HG02763 (cell line): ENCODE data around the gene GPC5.
"Not testable (repeated sequence)": the region's sequence is repeated elsewhere in the genome, so short reads cannot be mapped to it uniquely, and the experiment has no call there.

ENCODE experiments used
- ATAC-seq: cut with Tn5 transposase; IDR thresholded peaks from one replicate; pipeline ENCODE4 v1.9.1; 2021; ENCODE audit warnings: mild to moderate bottlenecking, moderate library complexity; ENCODE audit not compliant: unreplicated experiment

Gene GPC5

GRCh38 chr13:92510416-92510815 lies 1112.0 kb downstream of the GPC5 start:
- no peak for ATAC-seq

DNA sequence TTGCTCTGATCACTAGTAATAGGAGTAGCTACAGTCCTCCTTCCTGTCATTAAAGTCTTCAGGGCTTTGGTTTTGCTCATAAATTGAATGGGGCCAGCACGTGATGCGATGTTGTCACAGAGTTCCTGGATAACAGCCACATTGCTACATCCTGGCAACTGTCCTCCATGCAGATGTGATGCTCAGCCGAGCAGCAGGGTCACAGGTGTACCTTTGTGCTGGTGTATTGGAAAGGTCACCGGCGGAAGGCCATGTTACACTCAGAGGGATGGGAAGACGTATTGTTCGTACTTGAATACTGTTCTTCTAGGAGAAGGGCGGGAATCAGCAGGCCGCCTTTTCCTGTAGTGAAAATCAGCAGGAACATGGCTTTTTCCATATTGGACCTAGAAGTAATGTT lies 1114.4 kb downstream of the GPC5 start:
- ATAC-seq, result no peak

DNA sequence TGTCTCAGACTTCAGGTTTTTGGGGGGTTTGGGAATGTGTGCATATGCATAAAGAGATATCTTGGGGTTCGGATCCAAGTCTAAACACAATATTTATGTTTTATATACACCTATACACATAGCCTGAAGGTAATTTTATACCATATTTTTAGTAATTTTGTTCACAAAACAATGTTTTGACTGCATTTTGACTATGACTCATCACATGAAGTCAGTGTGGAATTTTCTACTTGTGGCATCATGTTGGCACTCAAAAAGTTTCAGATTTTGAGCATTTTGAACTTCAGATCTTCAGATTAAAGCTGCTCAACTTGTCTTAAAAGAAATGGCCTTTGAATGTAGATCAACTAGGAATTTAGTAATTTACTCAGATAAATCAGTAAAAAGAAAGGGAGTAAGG lies 1115.3 kb downstream of the GPC5 start:
- no peak for ATAC-seq

- ATAC-seq, result no peak
Observed at GRCh38 chr13:92514420-92515125, 1116.2 kb downstream of the GPC5 start.

DNA sequence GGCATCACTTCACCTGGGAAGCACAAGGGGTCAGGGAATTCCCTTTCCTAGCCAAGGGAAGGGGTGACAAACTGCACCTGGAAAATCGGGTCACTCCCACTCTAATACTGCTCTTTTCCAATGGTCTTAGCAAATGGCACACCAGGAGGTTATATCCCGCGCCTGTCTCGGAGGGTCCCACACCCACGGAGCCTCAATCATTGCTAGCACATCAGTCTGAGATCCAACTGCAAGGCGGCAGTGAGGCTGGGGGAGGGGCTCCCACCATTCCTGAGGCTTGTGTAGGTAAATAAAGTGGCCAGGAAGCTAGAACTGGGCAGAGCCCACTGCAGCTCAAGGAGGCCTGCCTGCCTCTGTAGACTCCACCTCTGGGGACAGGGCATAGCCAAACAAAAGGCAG lies 1118.5 kb downstream of the GPC5 start:
- ATAC-seq, result not testable (repeated sequence)

DNA sequence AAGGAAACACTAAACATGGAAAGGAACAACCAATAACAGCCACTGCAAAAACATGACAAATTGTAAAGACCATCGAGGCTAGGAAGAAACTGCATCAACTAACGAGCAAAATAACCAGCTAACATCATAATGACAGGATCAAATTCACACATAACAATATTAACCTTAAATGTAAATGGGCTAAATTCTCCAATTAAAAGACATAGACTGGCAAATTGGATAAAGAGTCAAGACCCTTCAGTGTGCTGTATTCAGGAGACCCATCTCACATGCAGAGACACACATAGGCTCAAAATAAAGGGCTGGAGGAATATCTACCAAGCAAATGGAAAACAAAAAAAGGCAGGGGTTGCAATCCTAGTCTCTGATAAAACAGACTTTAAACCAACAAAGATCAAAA lies 1120.2 kb downstream of the GPC5 start:
- ATAC-seq, result not testable (repeated sequence)

DNA sequence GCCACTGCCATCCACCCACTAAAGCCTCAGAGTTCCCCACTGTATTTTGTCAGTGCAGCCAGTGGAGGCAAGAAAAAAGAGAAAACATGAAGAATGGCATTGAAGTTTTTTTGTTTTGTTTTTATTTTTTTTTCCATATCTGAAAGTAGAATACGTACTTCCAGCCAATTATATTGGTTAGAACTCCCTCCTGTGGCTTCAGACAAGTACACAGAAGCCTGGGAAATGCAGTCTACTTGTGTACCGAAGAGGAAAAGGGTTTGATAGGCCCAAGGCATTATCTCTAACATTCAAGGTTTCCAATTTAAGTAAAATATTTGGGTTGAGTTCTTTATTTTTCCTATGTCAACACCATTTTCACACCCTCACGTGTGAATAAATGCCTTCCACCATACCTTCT lies 1131.9 kb downstream of the GPC5 start:
- ATAC-seq, result no peak

DNA sequence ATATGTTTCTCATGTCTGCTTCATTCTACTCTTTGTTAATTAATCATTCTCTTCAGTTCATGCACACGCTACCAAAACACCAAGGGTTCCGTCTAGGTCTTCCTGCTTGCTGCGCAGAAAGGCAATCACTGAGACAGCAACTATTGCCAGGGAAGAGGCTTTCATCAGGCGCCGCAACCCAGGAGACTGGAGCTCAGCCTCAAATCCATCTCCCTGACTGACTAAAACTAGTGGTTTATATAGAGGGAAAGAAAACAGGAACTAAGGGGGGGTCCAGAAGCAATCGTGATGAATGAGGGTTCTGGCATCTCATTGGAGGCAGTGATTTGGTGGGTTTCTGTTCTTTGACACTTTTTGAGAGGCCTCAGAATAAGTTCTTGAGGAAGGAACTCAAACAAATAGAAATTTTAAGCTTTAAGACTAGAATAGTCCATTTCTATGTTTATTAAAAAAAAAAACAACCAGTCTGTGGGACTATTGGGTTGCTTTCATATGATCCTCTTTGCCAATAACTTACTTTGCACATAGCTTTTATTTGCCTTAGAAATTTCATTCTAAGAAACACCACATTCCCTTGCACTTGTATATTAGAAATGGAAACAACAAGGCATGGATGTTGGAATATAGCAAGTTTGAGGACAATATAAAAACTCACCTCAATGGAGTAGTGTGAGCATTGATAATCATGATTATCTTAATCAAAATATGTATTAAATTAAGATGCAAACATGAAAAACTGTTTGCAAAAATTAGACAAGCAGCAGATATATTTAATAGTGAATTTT lies 1137.0 kb downstream of the GPC5 start:
- no peak for ATAC-seq

DNA sequence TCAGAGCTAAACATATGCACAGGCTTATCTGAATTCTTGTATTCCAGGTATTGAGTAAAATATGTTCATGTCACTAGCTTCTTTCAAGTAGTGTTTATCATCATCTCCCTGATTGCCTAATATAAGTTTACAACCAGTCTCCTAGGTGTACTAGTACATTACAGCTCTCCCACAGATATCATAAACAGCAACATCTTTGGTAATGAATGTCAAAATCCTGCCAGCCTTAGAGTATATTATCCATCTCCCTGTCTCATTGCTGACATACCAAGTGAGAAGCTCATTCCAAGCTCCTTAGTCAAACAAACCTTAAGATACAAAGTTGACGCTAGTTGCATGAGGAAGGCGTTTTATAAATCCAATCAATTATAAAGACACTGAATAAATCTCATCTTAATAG lies 1139.0 kb downstream of the GPC5 start:
- no peak for ATAC-seq

DNA sequence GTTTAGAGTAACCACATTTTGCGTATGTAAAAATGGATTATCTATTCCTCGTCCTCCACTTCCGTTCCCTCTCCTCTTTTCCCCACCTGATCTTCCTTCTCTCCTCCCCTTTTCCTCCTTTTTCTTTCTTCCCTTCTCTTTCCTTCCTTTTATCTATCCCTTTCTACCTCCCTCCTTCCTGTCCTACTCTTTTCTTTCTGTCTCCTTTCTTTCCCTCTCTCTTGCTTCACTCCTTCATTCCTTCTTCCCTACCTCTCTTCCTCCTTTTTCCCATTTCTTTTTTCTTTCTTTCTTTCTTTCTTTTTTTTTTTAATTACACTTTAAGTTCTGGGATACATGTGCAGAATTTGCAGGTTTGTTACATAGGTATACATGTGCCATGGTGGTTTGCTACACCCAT lies 1139.7 kb downstream of the GPC5 start:
- ATAC-seq, result no peak

DNA sequence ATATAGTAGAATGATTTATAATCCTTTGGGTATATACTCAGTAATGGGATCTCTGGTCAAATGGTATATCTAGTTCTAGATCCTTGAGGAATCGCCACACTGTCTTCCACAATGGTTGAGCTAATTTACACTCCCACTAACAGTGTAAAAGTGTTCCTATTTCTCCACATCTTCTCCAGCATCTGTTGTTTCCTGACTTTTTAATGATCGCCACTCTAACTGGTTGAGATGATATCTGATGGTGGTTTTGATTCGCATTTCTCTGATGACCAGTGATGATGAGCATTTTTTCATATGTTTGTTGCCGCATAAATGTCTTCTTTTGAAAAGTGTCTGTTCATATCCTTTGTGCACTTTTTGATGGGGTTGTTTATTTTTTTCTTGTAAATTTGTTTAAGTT lies 1140.7 kb downstream of the GPC5 start:
- ATAC-seq, result not testable (repeated sequence)

DNA sequence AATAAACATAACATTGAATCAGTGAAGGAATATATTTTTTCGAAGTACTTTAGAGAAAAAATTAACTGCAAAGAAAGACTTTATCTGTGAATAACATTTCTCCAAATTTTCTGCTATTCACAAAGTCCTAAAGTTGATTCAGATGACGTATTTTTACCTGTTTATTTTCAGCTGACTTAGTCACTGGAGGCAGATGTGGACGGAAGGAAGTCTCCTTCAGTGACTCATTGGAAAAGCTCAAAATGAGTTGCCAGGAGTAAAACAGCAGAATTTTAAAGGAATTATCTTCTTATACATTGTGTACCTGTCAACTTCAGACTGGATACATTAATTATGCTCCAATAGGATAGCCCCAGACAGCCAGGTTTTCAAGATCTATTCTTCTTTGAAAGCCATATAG lies 1148.8 kb downstream of the GPC5 start:
- no peak for ATAC-seq

GRCh38 chr13:92549276-92549675 lies 1150.9 kb downstream of the GPC5 start:
- ATAC-seq, result no peak

- ATAC-seq, result no peak
Observed at GRCh38 chr13:92553470-92554114, 1155.2 kb downstream of the GPC5 start.

GRCh38 chr13:92560883-92561282 lies 1162.5 kb downstream of the GPC5 start:
- no peak for ATAC-seq

DNA sequence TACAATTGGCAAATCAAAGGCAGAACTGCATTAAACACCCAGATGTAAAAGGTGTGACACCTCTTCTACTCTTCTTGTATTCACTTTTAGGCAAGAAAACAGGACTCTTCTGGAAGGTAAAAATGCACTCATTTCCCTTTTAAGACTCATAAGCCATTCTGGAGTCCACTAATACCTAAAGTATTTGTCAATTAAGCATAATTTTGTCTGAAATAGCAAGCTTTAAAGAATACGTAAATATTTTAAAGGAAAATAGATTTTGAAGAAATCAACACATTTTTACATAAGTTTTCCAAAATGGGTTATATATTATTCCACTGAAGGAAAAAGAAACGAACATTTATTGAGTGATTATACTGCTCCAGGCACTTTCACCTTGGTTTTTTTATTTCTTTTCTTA lies 1166.5 kb downstream of the GPC5 start:
- ATAC-seq, result no peak

GRCh38 chr13:92566767-92567166 lies 1168.3 kb downstream of the GPC5 start:
- no peak for ATAC-seq

- ATAC-seq, result no peak
Observed at GRCh38 chr13:92572190-92572589, 1173.8 kb downstream of the GPC5 start.

GRCh38 chr13:92573467-92574057 lies 1175.1 kb downstream of the GPC5 start:
- no peak for ATAC-seq

- no peak for ATAC-seq
Observed at GRCh38 chr13:92574499-92574898, 1176.1 kb downstream of the GPC5 start.

- ATAC-seq, result no peak
Observed at GRCh38 chr13:92575777-92576176, 1177.4 kb downstream of the GPC5 start.

DNA sequence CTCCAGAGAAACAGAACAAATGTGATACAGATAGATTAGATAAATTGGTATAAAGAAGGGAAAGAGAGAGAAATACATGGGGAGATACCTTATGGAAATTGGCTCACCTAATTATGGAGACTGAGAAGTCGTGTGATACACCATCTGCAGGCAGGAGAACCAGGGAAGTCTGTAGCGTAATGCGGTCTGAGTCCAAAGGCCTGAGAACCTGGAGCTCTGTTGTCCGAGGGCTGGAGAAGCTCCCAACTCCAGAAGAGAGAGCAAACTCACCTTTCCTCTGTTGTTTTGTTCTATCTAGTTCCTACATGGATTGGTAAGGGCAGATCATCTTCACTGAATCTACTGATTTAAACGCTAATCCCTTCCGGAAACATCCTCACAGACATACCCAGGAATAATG lies 1179.9 kb downstream of the GPC5 start:
- ATAC-seq, result no peak
